ENCODE data around the gene WNT9B. TPM values are rescaled to one million over a fixed set of nuclear protein-coding genes. Genes with fewer than 3 reads are reported as not detected.

The WNT9B gene
- total and polyA plus RNA-seq, 12 donors: 0.07 to 2.0 (median 0.55) TPM; not detected in 3

GRCh38 chr17:46862949-46863348 is 11.6 kb downstream of the WNT9B start:
- intact Hi-C loops (cut with DNase I): loop anchor here in 1 of 2 donors (10.0 kb wide), 1 partner anchor 132 kb away; no protein-coding TSS in a partner anchor
- Histone ChIP-seq H3K27me3 (peaks cover 3% of the 10 kb centered on the region), H3K9me3 (replicated peaks in 1 of 3) (no peaks in the 10 kb centered on the region), H3K36me3 (replicated peaks in 1 of 2) (no peaks in the 10 kb centered on the region), H3K4me3 (no peak overlapping the region), H3K27ac (no peak overlapping the region), H3K4me1 (replicated peaks in 1 of 2) (no peaks in the 10 kb centered on the region)
- DNase-seq: no peak
- no peak for TF ChIP-seq CTCF (IDR thresholded peaks at IDR 0.05)
- TF ChIP-seq POLR2A (IDR thresholded peaks at IDR 0.05): no peak
- WGBS, 4 donors: 38 to 44% (median 44%) methylated on average over 13 of the region's 13 CpGs; no CpG with 5 or more reads in 1 of the 4 donors

- Histone ChIP-seq H3K27ac (no peak overlapping the region), H3K4me3 (no peak overlapping the region), H3K9me3 (replicated peaks in 1 of 3) (no peaks in the 10 kb centered on the region), H3K27me3 (peaks cover 3% of the 10 kb centered on the region), H3K36me3 (replicated peaks in 1 of 2) (no peaks in the 10 kb centered on the region), H3K4me1 (replicated peaks in 1 of 2) (no peaks in the 10 kb centered on the region)
- intact Hi-C loops (cut with DNase I): loop anchor here in 1 of 2 donors (10.0 kb wide), 1 partner anchor 131 kb away; no protein-coding TSS in a partner anchor
- TF ChIP-seq POLR2A (IDR thresholded peaks at IDR 0.05) (no peak), CTCF (IDR thresholded peaks at IDR 0.05) (no peak)
- 77 to 81% (median 81%) methylated on average over 4 to 8 of the region's 8 CpGs for WGBS, 4 donors
- DNase-seq: no peak
Observed at GRCh38 chr17:46863383-46864121, 12.2 kb downstream of the WNT9B start.

GRCh38 chr17:46865100-46865499 is 13.7 kb downstream of the WNT9B start:
- intact Hi-C loops (cut with DNase I): loop anchor here in 1 of 2 donors (10.0 kb wide), 1 partner anchor 130 kb away; no protein-coding TSS in a partner anchor
- H3K4me3 ChIP-seq: no peak overlapping the region
- H3K36me3 ChIP-seq (replicated peaks in 1 of 2): no peaks in the 10 kb centered on the region
- TF ChIP-seq CTCF (IDR thresholded peaks at IDR 0.05) (no peak), POLR2A (IDR thresholded peaks at IDR 0.05) (no peak)
- no peaks in the 10 kb centered on the region for H3K9me3 ChIP-seq (replicated peaks in 1 of 3)
- H3K27me3 ChIP-seq: peaks cover 3% of the 10 kb centered on the region
- DNase-seq: no peak
- no peaks in the 10 kb centered on the region for H3K4me1 ChIP-seq (replicated peaks in 1 of 2)
- no peak overlapping the region for H3K27ac ChIP-seq
- WGBS, 4 donors: 51 to 73% (median 52%) methylated on average over 3 to 8 of the region's 8 CpGs

GRCh38 chr17:46866325-46866724 is 14.9 kb downstream of the WNT9B start:
- Histone ChIP-seq H3K36me3 (replicated peaks in 1 of 2) (no peaks in the 10 kb centered on the region), H3K9me3 (replicated peaks in 1 of 3) (no peaks in the 10 kb centered on the region), H3K4me3 (no peak overlapping the region), H3K27ac (no peak overlapping the region), H3K4me1 (replicated peaks in 1 of 2) (no peaks in the 10 kb centered on the region), H3K27me3 (peaks cover 3% of the 10 kb centered on the region)
- no peak for DNase-seq
- intact Hi-C loops (cut with DNase I): loop anchor here in 1 of 2 donors (10.0 kb wide), 1 partner anchor 128 kb away; no protein-coding TSS in a partner anchor
- TF ChIP-seq CTCF (IDR thresholded peaks at IDR 0.05): no peak
- TF ChIP-seq POLR2A (IDR thresholded peaks at IDR 0.05): no peak
- 49 to 72% (median 58%) methylated on average over 5 to 8 of the region's 8 CpGs for WGBS, 4 donors

Data from adrenal gland (tissue), 12 donors.